Hematopoietic multipotent progenitor cell treated with erythropoietin and hydrocortisone succinate and interleukin-3 and kit ligand, for 8 days (in vitro differentiated cells): ENCODE results near the gene RNF38.
A peak's percentile ranks its signal among the peaks of the same experiment; 100 is the strongest.
"Not testable (repeated sequence)": the region's sequence is repeated elsewhere in the genome, so short reads cannot be mapped to it uniquely, and the experiment has no call there.

Experiments
- DNase-seq: peaks from one replicate; pipeline ENCODE4 v3.0.0-alpha.2; 2015

RNF38 gene

DNA sequence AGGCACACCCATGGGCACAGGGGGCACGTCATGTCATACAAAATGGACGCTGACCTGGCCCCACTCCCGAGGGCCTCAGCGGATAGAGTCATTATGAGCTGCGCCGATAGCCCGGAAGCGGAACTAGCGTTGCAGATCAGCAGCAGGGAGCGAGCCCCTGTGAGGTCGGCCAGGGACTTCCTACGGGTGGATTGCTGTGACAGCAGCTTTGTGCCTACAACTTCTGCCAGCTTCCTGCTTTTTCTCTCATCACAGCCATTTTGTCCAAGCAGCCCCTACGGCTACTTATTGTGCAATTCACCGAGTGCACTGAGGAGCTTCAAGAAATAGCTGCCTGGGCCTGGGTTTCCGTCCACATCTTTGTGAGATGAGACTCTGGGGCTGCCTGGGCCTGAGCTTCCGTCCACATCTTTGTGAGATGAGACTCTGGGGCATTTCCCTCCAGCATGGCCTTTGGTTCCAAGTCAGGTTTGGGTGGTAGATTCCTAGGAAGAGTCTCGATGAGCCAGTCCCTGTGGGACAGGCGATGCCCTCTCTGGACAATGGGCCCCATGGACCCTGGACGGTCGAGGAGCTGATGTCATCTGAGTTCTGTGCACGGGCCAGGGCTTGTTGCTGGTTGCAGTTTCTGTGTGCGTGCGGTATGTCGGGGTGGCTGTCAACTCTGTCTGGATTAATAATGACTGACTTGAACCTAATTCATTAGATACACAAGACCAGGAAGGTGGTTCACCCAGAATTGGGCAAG lies 74.8 kb downstream of the RNF38 start:
- DNase-seq = no peak

DNA sequence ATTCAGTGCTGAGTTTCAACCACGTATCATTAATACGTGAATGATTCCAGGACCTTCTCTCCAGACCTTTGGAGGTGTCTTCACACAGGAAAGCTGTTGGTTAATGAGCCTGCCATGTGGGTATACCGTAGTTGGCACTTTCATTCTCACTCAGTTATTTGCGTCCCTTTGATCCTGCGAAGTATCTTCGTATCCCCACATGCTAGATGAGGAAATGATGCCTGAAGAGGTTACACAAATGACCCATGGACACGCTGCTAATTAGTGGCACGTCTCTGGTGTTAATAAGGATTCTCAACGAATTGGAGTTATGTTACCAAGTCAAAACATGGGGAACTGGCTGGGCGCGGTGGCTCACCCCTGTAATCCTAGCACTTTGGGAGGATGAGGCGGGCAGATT lies 76.1 kb downstream of the RNF38 start:
- DNase-seq = no peak

DNA sequence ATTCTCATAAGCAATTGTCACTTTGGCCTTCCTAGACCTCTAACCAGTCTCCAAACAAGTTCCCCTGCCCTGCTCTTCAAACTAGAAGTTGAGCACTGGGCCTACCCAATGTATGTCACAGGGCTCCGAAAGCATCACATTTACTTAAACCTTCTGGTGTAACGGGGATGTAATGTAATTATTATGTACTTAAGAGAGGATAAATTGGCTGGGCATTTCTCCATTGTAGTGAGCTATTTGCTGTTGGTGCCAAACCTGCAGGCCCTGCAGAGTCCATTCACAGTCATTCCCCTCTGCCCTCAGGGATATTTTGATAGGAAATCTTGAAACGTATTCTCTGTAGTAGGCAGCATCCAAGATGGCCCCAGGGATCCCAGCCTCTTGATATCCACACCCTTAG lies 77.6 kb downstream of the RNF38 start:
- no peak for DNase-seq

GRCh38 chr9:36321903-36322302 lies 78.2 kb downstream of the RNF38 start:
- not testable (repeated sequence) for DNase-seq

DNA sequence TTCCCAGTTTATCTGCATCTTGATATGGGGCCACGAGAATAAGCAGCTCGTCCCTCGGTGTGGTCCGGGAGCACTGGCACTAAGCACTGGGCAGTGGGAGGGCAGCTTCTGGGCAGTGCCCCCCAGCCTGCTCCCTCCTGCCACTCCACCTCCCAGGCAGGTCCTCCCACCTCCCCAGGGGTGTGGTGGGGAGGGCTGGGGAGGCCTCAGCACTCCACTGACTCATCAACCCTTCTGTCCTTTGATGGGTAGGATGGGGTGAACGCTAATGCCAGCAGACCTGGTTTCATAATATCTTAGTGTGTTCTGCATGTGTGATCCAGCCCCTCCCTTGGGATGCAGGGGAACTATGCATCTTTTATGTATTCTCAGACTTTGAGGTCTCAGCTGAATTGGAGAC lies 79.6 kb downstream of the RNF38 start:
- no peak for DNase-seq

GRCh38 chr9:36319806-36320205 lies 80.3 kb downstream of the RNF38 start:
- no peak for DNase-seq

DNA sequence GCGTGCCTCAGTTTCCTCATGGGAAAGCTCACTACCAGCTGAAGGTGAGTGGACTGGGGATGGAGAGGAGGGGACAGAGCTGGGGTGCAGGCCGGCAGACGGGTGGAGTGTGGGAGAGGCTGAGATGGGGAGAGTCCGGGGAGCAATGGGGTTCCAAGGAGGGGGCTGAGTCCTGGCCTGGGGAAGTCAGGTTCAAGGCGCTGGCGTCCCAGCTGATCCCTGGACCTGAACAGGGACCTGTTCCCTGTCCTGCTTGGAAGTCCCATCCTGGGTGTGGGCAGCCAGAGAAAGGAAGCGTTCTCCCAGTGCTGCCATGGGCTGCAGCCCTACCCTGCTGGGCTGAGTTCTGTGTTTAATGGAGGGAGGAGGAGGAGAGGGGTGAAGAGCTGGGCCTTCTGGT lies 80.9 kb downstream of the RNF38 start:
- DNase-seq = no peak

GRCh38 chr9:36318212-36318802 lies 81.8 kb downstream of the RNF38 start:
- DNase-seq = no peak

DNA sequence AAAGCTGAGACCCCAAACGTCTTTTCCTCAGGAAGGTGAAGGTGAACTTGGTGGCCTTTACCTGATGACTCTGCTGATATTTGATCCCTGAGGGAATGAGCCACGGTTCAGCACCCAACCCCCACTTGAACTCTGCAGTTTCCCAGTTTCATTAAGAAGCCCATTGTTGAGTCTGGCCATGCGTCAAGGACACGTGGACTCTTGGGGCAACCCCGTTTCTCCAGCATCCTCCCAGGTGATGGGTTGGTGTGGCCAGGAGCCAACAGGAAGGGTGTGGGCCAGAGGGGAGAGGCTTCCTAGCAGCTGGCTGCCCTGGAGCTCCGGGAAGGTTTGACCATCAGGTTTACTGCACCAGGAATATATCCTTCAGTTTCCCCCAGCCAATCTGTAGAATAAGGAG lies 82.3 kb downstream of the RNF38 start:
- no peak for DNase-seq

DNA sequence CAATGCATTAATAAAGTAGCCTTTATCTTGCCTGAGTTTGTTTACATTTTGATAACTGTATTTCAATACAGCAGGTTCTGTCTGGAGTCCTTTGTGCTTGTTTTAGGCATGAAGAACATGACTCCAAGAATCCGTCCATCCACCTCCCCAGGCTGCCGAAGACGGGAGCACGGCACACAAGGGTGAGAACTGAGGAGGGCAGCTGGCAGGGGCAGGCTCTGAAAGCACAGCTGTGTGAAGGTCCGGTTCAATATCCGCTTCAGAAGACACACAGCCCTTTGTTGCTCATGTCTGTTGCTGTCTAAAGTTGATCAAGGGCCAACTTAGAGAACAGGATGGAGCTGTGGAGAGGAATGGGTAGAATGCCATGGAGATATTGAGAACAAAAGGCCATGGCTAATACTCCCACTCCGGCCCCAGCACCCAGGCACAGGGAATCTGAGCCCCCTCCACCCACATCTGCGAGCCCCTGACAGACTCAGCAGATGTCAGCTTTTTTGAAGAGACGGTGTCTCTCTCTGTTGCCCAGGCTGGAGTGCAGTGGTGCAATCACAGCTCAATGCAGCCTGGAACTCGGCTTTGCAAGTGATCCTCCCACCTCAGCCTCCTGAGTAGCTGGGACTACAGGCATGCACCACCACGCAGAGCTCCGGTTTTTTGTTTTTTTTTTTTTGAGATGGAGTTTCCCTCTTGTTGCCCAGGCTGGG lies 83.3 kb downstream of the RNF38 start:
- DNase-seq = no peak

DNA sequence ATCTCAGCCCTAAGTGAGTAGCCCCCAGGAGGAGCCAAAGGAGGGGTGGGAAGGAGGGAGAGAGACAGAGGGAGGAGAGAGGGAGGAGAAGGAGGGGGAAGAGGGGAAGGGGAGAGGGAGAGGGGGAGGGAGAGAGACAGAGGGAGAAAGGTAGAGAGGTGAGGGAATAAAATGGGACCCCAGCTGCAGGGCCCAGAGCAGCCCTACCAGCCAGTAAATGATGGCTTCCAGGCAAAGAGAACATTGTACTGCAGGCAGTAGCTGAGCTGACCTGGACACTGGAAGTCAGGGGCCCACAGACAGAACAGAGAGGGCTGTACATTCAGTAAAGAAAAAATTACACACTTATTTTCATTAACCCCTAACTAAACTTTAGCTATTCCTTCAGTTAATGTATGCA lies 84.0 kb downstream of the RNF38 start:
- DNase-seq = no peak

- DNase-seq = no peak
Measured at GRCh38 chr9:36315283-36315682, 84.8 kb downstream of the RNF38 start.

DNA sequence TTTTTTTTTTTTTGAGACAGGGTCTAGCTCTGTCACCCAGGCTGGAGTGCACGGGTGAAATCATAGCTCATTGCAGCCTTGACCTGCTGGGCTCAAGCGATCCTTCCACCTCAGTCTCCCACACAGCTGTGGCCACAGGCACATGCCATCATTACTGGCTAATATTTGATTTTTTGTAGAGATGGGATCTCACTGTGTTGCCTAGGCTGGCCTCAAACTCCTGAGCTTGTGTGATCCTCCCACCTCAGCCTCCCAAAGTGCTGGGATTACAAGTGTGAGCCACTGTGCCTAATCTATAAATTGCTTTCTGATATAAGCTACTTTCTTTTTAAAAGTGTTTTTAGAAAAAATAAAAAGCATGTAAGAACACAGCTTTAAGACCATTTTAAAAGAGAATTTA lies 85.3 kb downstream of the RNF38 start:
- no peak for DNase-seq

DNA sequence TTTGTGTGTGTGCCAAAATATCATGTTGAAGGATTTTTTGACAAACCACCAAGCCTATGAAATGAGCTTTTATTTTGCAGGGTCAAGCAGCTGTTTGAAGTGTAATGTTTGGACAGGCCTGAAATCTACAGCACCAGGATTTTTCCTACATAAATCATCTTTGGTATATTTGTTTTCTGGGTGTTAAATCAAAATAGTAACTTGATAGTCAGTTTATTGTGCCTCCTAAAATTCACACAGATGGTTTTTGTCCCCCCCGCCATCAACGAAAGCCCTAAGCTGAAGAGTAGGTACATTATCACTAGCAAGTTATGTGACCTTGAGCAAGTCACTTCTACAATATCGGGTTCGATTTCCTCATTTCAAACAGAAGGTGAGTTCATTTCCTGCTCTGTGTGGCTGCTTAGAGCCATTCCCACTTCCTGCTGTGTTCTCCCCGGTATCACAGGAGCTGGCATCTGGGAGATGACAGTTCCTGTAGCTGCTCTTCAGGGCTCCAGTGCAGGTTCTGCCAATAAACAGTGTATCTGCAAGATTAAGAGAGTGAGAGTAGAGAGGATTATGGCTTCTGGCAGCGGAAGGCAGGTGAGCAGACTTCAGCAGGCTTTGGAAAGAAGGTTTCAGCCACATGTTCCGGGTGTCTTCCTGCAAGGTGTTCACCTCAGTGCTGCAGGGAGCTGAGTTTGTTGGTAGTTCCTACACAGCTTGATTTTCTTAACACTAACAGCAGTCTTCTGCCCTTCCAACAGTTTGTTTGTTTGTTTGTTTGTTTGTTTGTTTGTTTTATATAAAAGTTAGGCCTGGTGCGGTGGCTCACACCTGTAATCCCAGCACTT lies 93.4 kb downstream of the RNF38 start:
- DNase-seq = no peak

DNA sequence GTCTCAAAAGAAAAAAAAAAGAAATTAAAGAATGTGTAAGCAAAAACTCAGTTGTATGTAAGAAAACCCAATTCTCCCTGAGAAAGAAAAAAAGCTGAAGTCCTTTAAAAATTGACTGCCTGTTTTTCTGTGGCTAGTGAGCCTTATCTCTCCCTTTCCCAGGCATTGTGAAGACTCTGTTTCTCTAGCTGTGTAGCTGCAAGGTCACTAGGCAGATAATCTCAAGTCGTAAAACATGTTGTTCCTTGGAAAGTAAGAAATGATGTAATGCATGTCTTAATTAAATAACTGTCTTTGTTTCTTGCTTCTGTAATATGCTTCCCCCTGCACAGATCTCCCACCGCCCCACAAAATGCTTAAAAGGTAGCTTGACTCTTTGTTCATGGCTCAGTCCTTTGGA lies 95.7 kb downstream of the RNF38 start:
- DNase-seq = peak; percentile 10

DNA sequence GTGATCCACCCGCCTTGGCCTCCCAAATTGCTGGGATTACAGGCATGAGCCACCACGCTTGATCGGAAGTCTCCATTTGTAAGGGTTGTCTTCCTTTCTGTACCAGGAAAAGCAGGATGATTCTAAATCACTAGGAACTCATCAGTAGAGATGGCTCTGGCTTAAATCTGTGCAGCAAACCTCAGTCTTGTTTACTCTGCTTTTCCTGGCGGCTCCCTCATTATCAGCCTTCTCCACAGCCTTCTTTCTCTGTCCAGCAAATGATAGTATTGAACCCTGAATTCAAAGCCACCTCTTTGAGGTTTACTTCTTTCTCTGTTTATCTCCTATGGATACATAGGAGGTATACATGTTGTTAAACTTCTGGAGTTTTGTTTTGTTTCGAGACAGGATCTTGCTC lies 98.8 kb downstream of the RNF38 start:
- DNase-seq = no peak

DNA sequence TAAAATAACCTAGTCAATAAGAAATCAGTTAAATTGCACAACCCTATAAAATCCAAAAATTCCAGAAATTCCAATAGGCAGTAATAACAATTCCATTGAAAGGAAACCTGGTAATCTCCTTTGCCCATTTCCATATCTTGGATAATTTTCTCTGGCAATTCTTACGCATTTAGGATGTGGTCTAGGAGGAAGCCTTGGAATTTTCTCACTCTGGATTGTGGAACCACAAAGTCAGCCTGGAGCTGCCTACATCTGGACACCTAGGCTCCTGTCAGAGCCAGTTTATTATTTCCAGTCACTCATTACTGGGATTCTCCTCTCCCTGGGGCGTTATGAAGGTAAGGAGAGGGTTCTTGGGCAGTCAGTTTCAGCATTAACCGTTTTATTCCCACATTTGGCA lies 101.5 kb downstream of the RNF38 start:
- DNase-seq = no peak

DNA sequence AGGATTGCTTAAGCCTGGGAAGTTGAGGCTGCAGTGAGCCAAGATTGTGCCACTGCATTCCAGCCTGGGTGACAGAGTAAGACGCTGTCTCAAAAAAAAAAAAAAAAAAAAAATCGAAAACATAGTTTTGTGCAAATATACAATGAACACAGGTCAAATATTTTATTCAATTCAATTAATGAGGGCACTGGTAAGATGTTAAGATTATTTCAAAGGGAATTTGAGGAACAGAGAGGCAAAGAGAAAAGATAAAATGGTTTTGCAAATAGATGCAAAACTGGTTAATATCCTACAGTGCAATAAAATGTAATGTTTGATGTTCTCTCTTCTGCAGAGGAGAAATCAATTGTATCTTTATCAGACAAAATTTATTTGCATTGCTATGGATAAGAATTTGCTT lies 102.3 kb downstream of the RNF38 start:
- DNase-seq = no peak

GRCh38 chr9:36294996-36295395 lies 105.1 kb downstream of the RNF38 start:
- not testable (repeated sequence) for DNase-seq

DNA sequence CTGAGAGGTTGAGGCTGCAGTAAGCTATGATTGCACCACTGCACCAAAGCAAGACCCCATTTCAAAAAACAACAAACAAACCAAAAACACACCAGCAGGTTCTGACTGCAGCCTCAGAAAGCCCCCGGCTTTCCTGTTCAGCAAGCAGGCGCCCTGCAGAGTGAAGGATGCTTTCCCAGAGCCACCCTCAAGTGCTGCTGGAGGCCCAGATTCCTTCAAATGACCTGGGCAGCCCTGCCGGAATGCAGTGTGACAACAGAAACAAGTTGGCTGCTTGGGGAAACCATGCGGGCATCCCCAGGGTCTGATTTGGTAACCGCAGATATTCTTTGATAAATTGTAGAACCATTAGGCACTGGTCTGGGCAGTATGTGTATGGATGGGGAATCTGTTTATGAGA lies 106.2 kb downstream of the RNF38 start:
- no peak for DNase-seq

- DNase-seq = no peak
Measured at GRCh38 chr9:36293171-36293570, 106.9 kb downstream of the RNF38 start.

GRCh38 chr9:36292641-36293040 lies 107.4 kb downstream of the RNF38 start:
- DNase-seq = no peak

DNA sequence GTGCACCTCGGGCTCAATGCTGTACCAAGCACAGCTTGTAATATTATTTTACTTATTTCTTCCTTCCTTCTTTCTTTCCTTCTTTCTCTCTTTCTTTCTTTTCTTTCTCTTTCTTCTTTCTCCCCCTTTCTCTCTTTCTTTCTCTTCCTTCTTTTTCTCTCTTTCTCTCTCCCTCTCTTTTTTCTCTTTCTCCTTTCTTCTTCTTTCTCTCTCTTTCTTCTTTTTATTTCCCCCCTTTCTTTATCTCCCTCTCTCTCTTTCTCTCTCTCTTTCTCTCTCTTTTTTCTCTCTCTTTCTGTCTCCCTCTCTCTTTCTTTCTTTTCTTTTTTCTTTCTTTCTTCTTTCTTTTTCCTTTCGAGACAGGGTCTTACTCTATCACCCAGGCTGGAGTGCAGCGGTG lies 109.1 kb downstream of the RNF38 start:
- DNase-seq = no peak
